Measurements from ENCODE around the gene NVL. TPM values are rescaled to one million over a fixed set of nuclear protein-coding genes. Genes with fewer than 3 reads are reported as not detected.

NVL gene
- total and polyA plus RNA-seq, 2 of the 4 experiments (the other 2 are of a cell fraction) = 16.5 to 18.4 TPM

GRCh38 chr1:224216382-224216781, 113.6 kb downstream of the NVL start:
- no peak for DNase-seq
- no peak overlapping the region for H4K91ac ChIP-seq (ENCODE audit: insufficient read depth, low read depth, low read length)
- no peak overlapping the region for H2AFZ ChIP-seq (replicated peaks; ENCODE audit: low read length, poor library complexity)
- H3K4me1 ChIP-seq (ENCODE audit: control insufficient read depth, insufficient read depth, low read length) = peaks cover under 1% of the 10 kb centered on the region
- H3K23ac ChIP-seq (ENCODE audit: low read depth, low read length) = no peak overlapping the region
- no peak overlapping the region for H2AK5ac ChIP-seq (ENCODE audit: low read depth, low read length)
- no peaks in the 10 kb centered on the region for H3K36me3 ChIP-seq (ENCODE audit: control insufficient read depth, insufficient read depth, low read length)
- H3K14ac ChIP-seq (replicated peaks; ENCODE audit: low read depth, low read length) = no peak overlapping the region
- H4K5ac ChIP-seq (ENCODE audit: low read depth, low read length) = no peak overlapping the region
- H3K27me3 ChIP-seq (ENCODE audit: control insufficient read depth, insufficient read depth, low read length) = no peaks in the 10 kb centered on the region
- H3K4ac ChIP-seq (ENCODE audit: low read depth, low read length) = no peak overlapping the region
- ChIA-PET POLR2A (ENCODE audit: unreplicated experiment) (no interaction called here), CTCF (no interaction called here)
- H3K4me3 ChIP-seq (ENCODE audit: insufficient read depth, low read depth, low read length) = no peak overlapping the region
- H2BK5ac ChIP-seq (ENCODE audit: low read depth, low read length, poor library complexity, severe bottlenecking) = no peak overlapping the region
- no peak overlapping the region for H2BK15ac ChIP-seq (ENCODE audit: low read depth, low read length)
- H3K9ac ChIP-seq (ENCODE audit: low read depth, low read length) = no peak overlapping the region
- TF ChIP-seq RFX5 (IDR thresholded peaks at IDR 0.05; ENCODE audit: low read depth, low read length) = no peak
- TF ChIP-seq, protein P1, sequence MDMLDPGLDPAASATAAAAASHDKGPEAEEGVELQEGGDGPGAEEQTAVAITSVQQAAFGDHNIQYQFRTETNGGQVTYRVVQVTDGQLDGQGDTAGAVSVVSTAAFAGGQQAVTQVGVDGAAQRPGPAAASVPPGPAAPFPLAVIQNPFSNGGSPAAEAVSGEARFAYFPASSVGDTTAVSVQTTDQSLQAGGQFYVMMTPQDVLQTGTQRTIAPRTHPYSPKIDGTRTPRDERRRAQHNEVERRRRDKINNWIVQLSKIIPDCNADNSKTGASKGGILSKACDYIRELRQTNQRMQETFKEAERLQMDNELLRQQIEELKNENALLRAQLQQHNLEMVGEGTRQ (IDR thresholded peaks at IDR 0.05; ENCODE audit: low read depth, low read length) = no peak
- TF ChIP-seq, protein P2, sequence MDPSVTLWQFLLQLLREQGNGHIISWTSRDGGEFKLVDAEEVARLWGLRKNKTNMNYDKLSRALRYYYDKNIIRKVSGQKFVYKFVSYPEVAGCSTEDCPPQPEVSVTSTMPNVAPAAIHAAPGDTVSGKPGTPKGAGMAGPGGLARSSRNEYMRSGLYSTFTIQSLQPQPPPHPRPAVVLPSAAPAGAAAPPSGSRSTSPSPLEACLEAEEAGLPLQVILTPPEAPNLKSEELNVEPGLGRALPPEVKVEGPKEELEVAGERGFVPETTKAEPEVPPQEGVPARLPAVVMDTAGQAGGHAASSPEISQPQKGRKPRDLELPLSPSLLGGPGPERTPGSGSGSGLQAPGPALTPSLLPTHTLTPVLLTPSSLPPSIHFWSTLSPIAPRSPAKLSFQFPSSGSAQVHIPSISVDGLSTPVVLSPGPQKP (IDR thresholded peaks at IDR 0.05; ENCODE audit: borderline replicate concordance, low read depth, low read length) = no peak
- no peaks in the 10 kb centered on the region for H3K9me3 ChIP-seq (ENCODE audit: control insufficient read depth, insufficient read depth, low read length)
- H3K79me1 ChIP-seq (ENCODE audit: low read depth in 1 of 2, low read length in 2 of 2) = no peaks in the 10 kb centered on the region
- no peak overlapping the region for H2AK9ac ChIP-seq (replicated peaks; ENCODE audit: low read depth, low read length, poor library complexity)
- dilution Hi-C loops (cut with HindIII; ENCODE audit: low sequenced_read_pairs, unreplicated experiment) (no loop called here), intact Hi-C loops (cut with micrococcal nuclease) (no loop called here), in situ Hi-C loops (cut with MboI; ENCODE audit: low sequenced_read_pairs) (no loop called here)
- H3K56ac ChIP-seq (ENCODE audit: extremely low read depth, insufficient read depth, low read length) = no peak overlapping the region
- no peak overlapping the region for H3K18ac ChIP-seq (ENCODE audit: low read depth, low read length)
- no TSS peak for BruUV-seq (replicated peaks)
- H4K8ac ChIP-seq (ENCODE audit: low read depth in 2 of 2, low read length in 2 of 2) = no peak overlapping the region
- no peaks in the 10 kb centered on the region for H4K20me1 ChIP-seq (ENCODE audit: insufficient read depth, low read length)
- H3K4me2 ChIP-seq (ENCODE audit: low read depth, low read length) = no peak overlapping the region
- no CpG with 5 or more reads among the region's 8 CpGs for WGBS, 2 experiments (ENCODE audit: extremely low coverage in 2 of 2, insufficient read length in 1 of 2)
- no peak overlapping the region for H2BK20ac ChIP-seq (ENCODE audit: low read depth, low read length)
- no peak for ATAC-seq (ENCODE audit: low read depth)
- no peaks in the 10 kb centered on the region for H3K9me1 ChIP-seq (ENCODE audit: insufficient read depth, low read length)
- H3K27ac ChIP-seq (ENCODE audit: insufficient read depth, low read length) = no peak overlapping the region
- H2BK120ac ChIP-seq (ENCODE audit: low read depth, low read length) = no peak overlapping the region

All from IMR-90 (cell line).